WTC11 (cell line): ENCODE data around the gene GEMIN8. TPM values are rescaled to one million over a fixed set of nuclear protein-coding genes. Genes with fewer than 3 reads are reported as not detected.
A peak's percentile ranks its signal among the peaks of the same experiment; 100 is the strongest.

Experiments
- ATF1 ChIP-seq: sonication (generic); formaldehyde crosslinking; IDR thresholded peaks from 2 replicates; pipeline ENCODE4 v1.8.1; 2023; ENCODE audit warnings: mild to moderate bottlenecking, moderate library complexity, missing genetic modification reagents
- CBFB ChIP-seq: sonication (generic); formaldehyde crosslinking; IDR thresholded peaks from 2 replicates; pipeline ENCODE4 v1.8.1; 2022; ENCODE audit warnings: mild to moderate bottlenecking, low read depth, missing genetic modification reagents
- CREM ChIP-seq: sonication (generic); formaldehyde crosslinking; IDR thresholded peaks from 2 replicates; pipeline ENCODE4 v1.8.1; 2022; ENCODE audit warnings: mild to moderate bottlenecking, missing genetic modification reagents, moderate library complexity
- E2F1 ChIP-seq: sonication (generic); formaldehyde crosslinking; IDR thresholded peaks from 2 replicates; pipeline ENCODE4 v1.8.0; 2022; ENCODE audit warnings: mild to moderate bottlenecking, missing genetic modification reagents
- E2F5 ChIP-seq: sonication (generic); formaldehyde crosslinking; IDR thresholded peaks from 2 replicates; pipeline ENCODE4 v1.8.1; 2022; ENCODE audit warnings: mild to moderate bottlenecking, moderate library complexity, missing genetic modification reagents
- EMX1 ChIP-seq: fragments of 250-450 bp; sonication (Bioruptor Pico); IDR thresholded peaks from 2 replicates; pipeline ENCODE4 v1.8.0; 2021; ENCODE audit warnings: mild to moderate bottlenecking
- ETV6 ChIP-seq: sonication (generic); formaldehyde crosslinking; IDR thresholded peaks from 2 replicates; pipeline ENCODE4 v1.8.1; 2022; ENCODE audit warnings: mild to moderate bottlenecking, missing genetic modification reagents
- FOXJ3 ChIP-seq: sonication (generic); formaldehyde crosslinking; IDR thresholded peaks from 2 replicates; pipeline ENCODE4 v1.9.0; 2021; ENCODE audit warnings: missing genetic modification reagents, mild to moderate bottlenecking, borderline replicate concordance
- GRHL2 ChIP-seq: fragments of 250-450 bp; sonication (Bioruptor Pico); IDR thresholded peaks from 2 replicates; pipeline ENCODE4 v1.8.0; 2022; ENCODE audit warnings: mild to moderate bottlenecking, moderate library complexity; ENCODE audit not compliant: insufficient replicate concordance, severe bottlenecking
- GTF2I ChIP-seq: fragments of 250-450 bp; sonication (Bioruptor Pico); conservative IDR thresholded peaks from 2 replicates; pipeline ENCODE4 v1.4.0; 2021; ENCODE audit warnings: mild to moderate bottlenecking
- HMGA2 ChIP-seq: fragments of 250-450 bp; sonication (Bioruptor Pico); IDR thresholded peaks from 2 replicates; pipeline ENCODE4 v1.4.0; 2021; ENCODE audit warnings: mild to moderate bottlenecking, moderate library complexity
- HMGXB4 ChIP-seq: sonication (generic); formaldehyde crosslinking; IDR thresholded peaks from 2 replicates; pipeline ENCODE4 v1.8.1; 2023; ENCODE audit warnings: mild to moderate bottlenecking, moderate library complexity, missing genetic modification reagents
- MAX ChIP-seq: sonication (generic); formaldehyde crosslinking; IDR thresholded peaks from 2 replicates; pipeline ENCODE4 v1.8.0; 2022; ENCODE audit warnings: mild to moderate bottlenecking, missing genetic modification reagents
- MXD4 ChIP-seq: fragments of 250-450 bp; sonication (Bioruptor Pico); IDR thresholded peaks from 2 replicates; pipeline ENCODE4 v1.8.0; 2021; ENCODE audit warnings: mild to moderate bottlenecking, moderate library complexity, borderline replicate concordance
- MYBL2 ChIP-seq: sonication (generic); formaldehyde crosslinking; IDR thresholded peaks from 2 replicates; pipeline ENCODE4 v1.8.1; 2023; ENCODE audit warnings: mild to moderate bottlenecking, moderate library complexity, missing genetic modification reagents
- NFYB ChIP-seq: sonication (generic); formaldehyde crosslinking; conservative IDR thresholded peaks from 2 replicates; pipeline ENCODE4 v1.8.0; 2022; ENCODE audit warnings: low read depth, missing genetic modification reagents
- OVOL2 ChIP-seq: fragments of 250-450 bp; sonication (Bioruptor Pico); IDR thresholded peaks from 2 replicates; pipeline ENCODE4 v1.9.0; 2021; ENCODE audit warnings: mild to moderate bottlenecking, borderline replicate concordance
- PRRX2 ChIP-seq: fragments of 250-450 bp; sonication (Bioruptor Pico); IDR thresholded peaks from 2 replicates; pipeline ENCODE4 v1.8.0; 2021; ENCODE audit warnings: mild to moderate bottlenecking
- SMAD3 ChIP-seq: sonication (generic); formaldehyde crosslinking; IDR thresholded peaks from 2 replicates; pipeline ENCODE4 v1.8.0; 2022; ENCODE audit warnings: missing genetic modification reagents, mild to moderate bottlenecking, borderline replicate concordance
- SMAD4 ChIP-seq: sonication (generic); formaldehyde crosslinking; IDR thresholded peaks from 2 replicates; pipeline ENCODE4 v1.8.0; 2022; ENCODE audit warnings: mild to moderate bottlenecking, missing genetic modification reagents
- STAT6 ChIP-seq: sonication (generic); formaldehyde crosslinking; conservative IDR thresholded peaks from 2 replicates; pipeline ENCODE4 v1.8.1; 2023; ENCODE audit warnings: mild to moderate bottlenecking, low read depth, missing genetic modification reagents, moderate library complexity
- TEAD1 ChIP-seq: sonication (generic); formaldehyde crosslinking; IDR thresholded peaks from 2 replicates; pipeline ENCODE4 v1.8.0; 2022; ENCODE audit warnings: mild to moderate bottlenecking, missing genetic modification reagents
- ZNF219 ChIP-seq: sonication (generic); formaldehyde crosslinking; IDR thresholded peaks from 2 replicates; pipeline ENCODE4 v1.8.0; 2023; ENCODE audit warnings: missing genetic modification reagents, mild to moderate bottlenecking, borderline replicate concordance
- ZNF423 ChIP-seq: fragments of 250-450 bp; sonication (Bioruptor Pico); IDR thresholded peaks from 2 replicates; pipeline ENCODE4 v2.1.2; 2022; ENCODE audit warnings: mild to moderate bottlenecking, moderate library complexity
- ZNF425 ChIP-seq: fragments of 250-450 bp; sonication (Bioruptor Pico); conservative IDR thresholded peaks from 2 replicates; pipeline ENCODE4 v1.9.0; 2021; ENCODE audit warnings: mild to moderate bottlenecking
- ZNF532 ChIP-seq: fragments of 250-450 bp; sonication (Bioruptor Pico); IDR thresholded peaks from 2 replicates; pipeline ENCODE4 v1.9.0; 2021; ENCODE audit warnings: mild to moderate bottlenecking, borderline replicate concordance
- ZNF671 ChIP-seq: fragments of 250-450 bp; sonication (Bioruptor Pico); IDR thresholded peaks from 2 replicates; pipeline ENCODE4 v1.8.0; 2021; ENCODE audit warnings: mild to moderate bottlenecking
- total RNA-seq: library from RNA; stranded (reverse); gene quantifications from 3 replicates; pipeline ENCODE4 v1.2.3, GENCODE V29; 2021

The GEMIN8 gene
- total RNA-seq, 1 experiment from 2014 or later = 21.1 TPM

- TF ChIP-seq HMGXB4 (CRISPR knock-in tag) (0 out of 2 replicates have a peak, but pooled peaks have one; percentile 40), FOXJ3 (CRISPR knock-in tag) (no peak), ZNF532 (CRISPR knock-in tag) (no peak), SMAD3 (CRISPR knock-in tag) (no peak), E2F1 (CRISPR knock-in tag) (no peak), CBFB (CRISPR knock-in tag) (no peak), NFYB (CRISPR knock-in tag) (no peak), E2F5 (CRISPR knock-in tag) (0 out of 2 replicates have a peak, but pooled peaks have one; percentile 50), SMAD4 (CRISPR knock-in tag) (no peak), OVOL2 (CRISPR knock-in tag) (no peak), ZNF425 (CRISPR knock-in tag) (no peak), CREM (CRISPR knock-in tag) (peak; percentile 89), HMGA2 (CRISPR knock-in tag) (no peak), ZNF671 (CRISPR knock-in tag) (no peak), GTF2I (CRISPR knock-in tag) (no peak), MYBL2 (CRISPR knock-in tag) (peak; percentile 62; the same call in 1 of the 2 replicates), GRHL2 (CRISPR knock-in tag) (no peak), MXD4 (no peak), ZNF423 (peak; percentile 82; the same call in 1 of the 2 replicates), MAX (CRISPR knock-in tag) (peak; percentile 92), ZNF219 (CRISPR knock-in tag) (no peak), PRRX2 (CRISPR knock-in tag) (no peak), EMX1 (no peak), ETV6 (CRISPR knock-in tag) (0 out of 2 replicates have a peak, but pooled peaks have one; percentile 12), ATF1 (no peak), STAT6 (CRISPR knock-in tag) (no peak), TEAD1 (CRISPR knock-in tag) (peak; percentile 55; the same call in 1 of the 2 replicates)
Measured at GRCh38 chrX:14029425-14030173, at the start of gene GEMIN8 (continued).
